ENCODE data around the gene TIMP3.

Gene TIMP3

GRCh38 chr22:32803020-32803737 is 1.7 kb downstream of the TIMP3 start:
- no peak for TF ChIP-seq CTCF (conservative IDR thresholded peaks at IDR 0.05; ENCODE audit: low read length)
- H3K4me3 ChIP-seq (ENCODE audit: low read length): peak overlapping the region; percentile 94
- DNase-seq (ENCODE audit: low read depth): peak; percentile 63

- TF ChIP-seq CTCF (conservative IDR thresholded peaks at IDR 0.05; ENCODE audit: low read length): peak; percentile 28; the same call in 1 of the 2 replicates
- H3K4me3 ChIP-seq (ENCODE audit: low read length): peak overlapping the region; percentile 94
- peak; percentile 75 for DNase-seq (ENCODE audit: low read depth)
Observed at GRCh38 chr22:32803738-32804435, 2.4 kb downstream of the TIMP3 start.

- no peak for TF ChIP-seq CTCF (conservative IDR thresholded peaks at IDR 0.05; ENCODE audit: low read length)
- no peak for DNase-seq (ENCODE audit: low read depth)
- peak overlapping the region; percentile 94 for H3K4me3 ChIP-seq (ENCODE audit: low read length)
Observed at GRCh38 chr22:32804531-32805360, 3.2 kb downstream of the TIMP3 start.

GRCh38 chr22:32805361-32805881 is 3.9 kb downstream of the TIMP3 start:
- DNase-seq (ENCODE audit: low read depth): no peak
- peak overlapping the region; percentile 94 for H3K4me3 ChIP-seq (ENCODE audit: low read length)
- no peak for TF ChIP-seq CTCF (conservative IDR thresholded peaks at IDR 0.05; ENCODE audit: low read length)

- DNase-seq (ENCODE audit: low read depth): no peak
- H3K4me3 ChIP-seq (ENCODE audit: low read length): no peak overlapping the region
- TF ChIP-seq CTCF (conservative IDR thresholded peaks at IDR 0.05; ENCODE audit: low read length): no peak
Observed at GRCh38 chr22:32806296-32806695, 4.8 kb downstream of the TIMP3 start.

GRCh38 chr22:32808038-32808445 is 6.5 kb downstream of the TIMP3 start:
- no peak for TF ChIP-seq CTCF (conservative IDR thresholded peaks at IDR 0.05; ENCODE audit: low read length)
- no peak overlapping the region for H3K4me3 ChIP-seq (ENCODE audit: low read length)
- DNase-seq (ENCODE audit: low read depth): no peak
